Ovary (tissue), 9 donors: ENCODE data around the gene SESTD1. TPM values are rescaled to one million over a fixed set of nuclear protein-coding genes. Genes with fewer than 3 reads are reported as not detected.

ENCODE experiments used
- DNase-seq, 5 donors: peaks; one replicate each; pipeline ENCODE4 v3.0.0-alpha.2; 2019 to 2020
- H3K27ac ChIP-seq, 2 donors: fragments of 200-600 bp; one replicate each; pipeline versions ENCODE4 v1.5.1 to v1.8.0; 2019 to 2022
- H3K27me3 ChIP-seq: fragments of 200-600 bp; one replicate; pipeline ENCODE4 v1.8.0; 2022
- H3K36me3 ChIP-seq: fragments of 200-600 bp; sonication (generic); one replicate; pipeline ENCODE4 v1.5.1; 2019
- H3K4me1 ChIP-seq: one replicate; pipeline ENCODE4 v1.8.1; 2013; ENCODE audit warnings: mild to moderate bottlenecking, moderate library complexity; ENCODE audit not compliant: insufficient read depth
- H3K4me3 ChIP-seq: fragments of 200-600 bp; sonication (generic); one replicate; pipeline ENCODE4 v1.5.1; 2017
- H3K9me3 ChIP-seq, 2 donors: fragments of 200-600 bp in 1 of 2; sonication (generic) in 1 of 2; one replicate each; pipeline versions ENCODE4 v1.5.1 to v1.8.1; 2013 to 2019; ENCODE audit warnings: mild to moderate bottlenecking in 1 of 2, moderate library complexity in 1 of 2
- CTCF ChIP-seq, 3 donors: fragments of 450-650 bp in 2 of 3; fragments of 200-600 bp in 1 of 3; IDR thresholded peaks; one replicate each; pipeline versions ENCODE4 v1.5.1 to v1.8.0; 2016 to 2022; ENCODE audit warnings: antibody characterized with exemption in 3 of 3, mild to moderate bottlenecking in 1 of 3
- EP300 ChIP-seq: sonication (generic); formaldehyde crosslinking; IDR thresholded peaks from one replicate; pipeline ENCODE4 v1.6.1; 2017; ENCODE audit warnings: antibody characterized with exemption
- POLR2A ChIP-seq: fragments of 450-650 bp; IDR thresholded peaks from one replicate; pipeline ENCODE4 v1.6.1; 2017; ENCODE audit warnings: antibody characterized with exemption, mild to moderate bottlenecking, moderate library complexity
- WGBS, 3 donors: extraction: QIAGEN DNeasy Blood & Tissue Kit in 1 of 3; methylation state at CpG; one replicate each; pipeline versions ENCODE4 v1.1.5 to v1.1.7; 2013 to 2017; 5-methylcytosine and 5-hydroxymethylcytosine counted together
- intact Hi-C, 4 donors: fragments of 100-400 bp; cut with DNase I; formaldehyde crosslinking; loops; one replicate each; pipeline versions ENCODE4 v1.11.0 to v1.15.1; 2022 to 2023
- polyA plus RNA-seq, 2 donors: library from polyadenylated mRNA; stranded (reverse); fragments of 200-250 nt in 1 of 2; fragments of 350-450 nt in 1 of 2; fragmentation: Illumina TruSeq in 1 of 2; extraction: RNeasy Lipid Tissue Mini Kit (QIAGEN cat#74804) in 1 of 2; gene quantifications; one replicate each; pipeline ENCODE4 v1.2.3, GENCODE V29; 2013 to 2014
- total RNA-seq, 7 donors: library from RNA; depleted of rRNA in 2 of 7; stranded (reverse); fragments of >200 nt in 2 of 7; fragmentation: NEBNext Ultra II Directional in 3 of 7; extraction: Animal tissue kit (Norgen Biotek cat#: 25700) in 3 of 7; gene quantifications; one replicate each; pipeline versions ENCODE4 v1.1.0 to v1.2.4, GENCODE V29; 2016 to 2023
- donor health status: DM: no; HTN: no; CAD: no; lungs with moderate emphysema.
- donor health status: DM: no; HTN: no; CAD: no.
- donor health status: Bipolar disorder and iron deficiency.
- donor health status: DM: yes; HTN: yes; CAD: no.
- donor health status: DM: no; HTN: no; CAD: no.
- donor health status: DM: yes; HTN: yes; CAD: no.

SESTD1 gene
- total and polyA plus RNA-seq, 9 donors = 6.9 to 54.2 (median 39.3) TPM

DNA sequence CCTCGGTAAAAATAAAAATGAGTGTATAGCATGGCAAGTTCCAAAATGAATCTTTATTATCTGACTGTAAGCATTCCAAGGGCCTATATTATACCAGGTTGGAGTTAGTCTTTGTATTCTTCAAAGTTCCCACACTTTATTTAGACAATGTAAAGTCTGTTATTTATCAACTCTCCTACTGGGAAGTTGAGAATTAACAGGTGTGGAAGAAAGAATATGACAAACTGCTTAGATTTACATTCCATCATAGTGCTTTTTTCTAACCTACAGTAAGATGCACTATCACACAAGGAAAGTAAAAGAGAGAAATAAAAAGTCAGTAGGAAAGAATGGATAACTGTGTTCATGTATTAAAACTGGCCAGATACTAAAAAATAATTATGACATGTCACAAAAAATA lies 93.3 kb downstream of the SESTD1 start:
- 84 to 96% (median 87%) methylated on average over 1 of the region's 1 CpG for WGBS, 3 donors
- Histone ChIP-seq H3K4me3 (no peak overlapping the region), H3K27me3 (no peaks in the 10 kb centered on the region), H3K4me1 (no peaks in the 10 kb centered on the region), H3K9me3 (no peaks in the 10 kb centered on the region), H3K27ac (no peak overlapping the region), H3K36me3 (no peaks in the 10 kb centered on the region)
- no peak for TF ChIP-seq EP300
- TF ChIP-seq POLR2A = no peak
- no peak for TF ChIP-seq CTCF (IDR thresholded peaks at IDR 0.05)
- intact Hi-C loops = no loop called here
- no peak for DNase-seq

GRCh38 chr2:179170901-179171300 lies 93.7 kb downstream of the SESTD1 start:
- H3K4me3 ChIP-seq = no peak overlapping the region
- 95 to 100% (median 96%) methylated on average over 1 of the region's 1 CpG for WGBS, 3 donors
- H3K27me3 ChIP-seq = no peaks in the 10 kb centered on the region
- intact Hi-C loops = no loop called here
- no peaks in the 10 kb centered on the region for H3K36me3 ChIP-seq
- H3K9me3 ChIP-seq = no peaks in the 10 kb centered on the region
- DNase-seq = no peak
- no peak for TF ChIP-seq EP300
- TF ChIP-seq CTCF (IDR thresholded peaks at IDR 0.05) = no peak
- H3K27ac ChIP-seq = no peak overlapping the region
- no peaks in the 10 kb centered on the region for H3K4me1 ChIP-seq

DNA sequence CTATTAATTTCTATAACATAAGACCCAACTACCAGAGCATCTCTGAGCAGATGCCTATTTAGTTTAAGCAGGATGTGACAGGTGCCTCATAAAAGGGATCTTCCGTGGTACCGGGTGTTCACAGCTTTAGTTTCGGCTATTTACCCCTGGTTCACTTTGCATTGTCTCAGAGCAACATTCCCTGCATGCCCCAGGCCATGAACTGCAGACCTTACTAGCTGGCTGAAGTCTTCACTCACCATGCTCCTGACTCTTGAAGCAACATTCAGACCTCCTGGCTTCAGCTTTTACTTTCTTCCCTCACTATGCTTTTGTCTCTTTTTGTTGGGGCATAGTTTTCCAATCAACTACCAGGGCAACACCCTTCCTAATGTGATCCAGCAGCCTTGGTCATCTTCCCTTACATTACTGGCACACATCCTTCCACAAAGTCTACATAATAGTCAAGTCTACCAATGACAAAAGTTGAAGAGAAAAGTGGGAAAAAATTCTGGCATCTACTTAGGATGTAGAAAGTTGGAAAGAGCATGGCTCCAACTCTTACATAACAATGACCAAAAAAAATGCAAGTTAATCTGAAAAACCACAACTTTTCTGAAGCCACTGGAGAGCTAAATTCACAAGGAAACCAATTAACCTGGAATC lies 99.2 kb downstream of the SESTD1 start:
- Histone ChIP-seq H3K27me3 (no peaks in the 10 kb centered on the region), H3K4me1 (no peaks in the 10 kb centered on the region), H3K36me3 (no peaks in the 10 kb centered on the region), H3K9me3 (no peaks in the 10 kb centered on the region), H3K27ac (no peak overlapping the region), H3K4me3 (no peak overlapping the region)
- 94% methylated on average over 3 of the region's 3 CpGs for WGBS, 3 donors
- no peak for DNase-seq
- intact Hi-C loops = no loop called here
- no peak for TF ChIP-seq CTCF (IDR thresholded peaks at IDR 0.05)
- no peak for TF ChIP-seq POLR2A
- TF ChIP-seq EP300 = no peak

- no peaks in the 10 kb centered on the region for H3K9me3 ChIP-seq
- H3K4me1 ChIP-seq = no peaks in the 10 kb centered on the region
- no peaks in the 10 kb centered on the region for H3K36me3 ChIP-seq
- H3K4me3 ChIP-seq = no peak overlapping the region
- no peak for DNase-seq
- intact Hi-C loops = no loop called here
- H3K27me3 ChIP-seq = no peaks in the 10 kb centered on the region
- WGBS, 3 donors = 94 to 100% (median 98%) methylated on average over 1 of the region's 1 CpG
- H3K27ac ChIP-seq = no peak overlapping the region
- TF ChIP-seq POLR2A (no peak), EP300 (no peak), CTCF (IDR thresholded peaks at IDR 0.05) (no peak)
Measured at GRCh38 chr2:179141206-179141605, 123.4 kb downstream of the SESTD1 start.
